PC-3 (cell line): ENCODE measurements around the gene DIO1. TPM values are rescaled to one million over a fixed set of nuclear protein-coding genes. Genes with fewer than 3 reads are reported as not detected.

Source experiments
- ATAC-seq: fragments of 200-7000 bp; cut with Tn5 transposase; 2 replicates; pipeline ENCODE4 v1.9.1; 2020; ENCODE audit warnings: mild to moderate bottlenecking, moderate library complexity
- BruUV-seq: library from RNA; stranded (reverse); fragments of 400-500 nt; replicated peaks from 2 replicates; lab custom pipeline; 2021; lab: Mats Ljungman, UMichigan
- CTCF ChIA-PET: fragments of 300-600 bp; sonication (Branson Sonifier 250); formaldehyde crosslinking; loops from one replicate; lab custom pipeline; 2022; ENCODE audit warnings: antibody characterized with exemption; lab: Charles Lee
- POLR2A ChIA-PET: fragments of 300-600 bp; sonication (Branson Sonifier 250); formaldehyde crosslinking; loops from one replicate; lab custom pipeline; 2022; ENCODE audit warnings: antibody characterized with exemption; ENCODE audit not compliant: unreplicated experiment; lab: Charles Lee
- DNase-seq: peaks from one replicate; pipeline ENCODE4 v3.0.0-alpha.2; 2015
- H2AFZ ChIP-seq: fragments of 300-600 bp; sonication (generic); 2 replicates; pipeline ENCODE4 v1.6.0; 2016; ENCODE audit warnings: antibody characterized with exemption, low read length
- H3F3A ChIP-seq: fragments of 300-600 bp; sonication (generic); one replicate; pipeline ENCODE4 v1.6.0; 2017; ENCODE audit warnings: antibody characterized with exemption, low read length, control low read depth, mild to moderate bottlenecking; ENCODE audit not compliant: unreplicated experiment
- H3K27ac ChIP-seq: fragments of 300-600 bp; sonication (generic); 2 replicates; pipeline ENCODE4 v1.5.1; 2016; ENCODE audit warnings: mild to moderate bottlenecking, low read length
- H3K27me3 ChIP-seq: fragments of 300-600 bp; sonication (generic); 2 replicates; pipeline ENCODE4 v1.6.1; 2016; ENCODE audit warnings: low read length, mixed read lengths
- H3K36me3 ChIP-seq: fragments of 300-600 bp; sonication (generic); 2 replicates; pipeline ENCODE4 v1.6.1; 2016; ENCODE audit warnings: low read depth, mixed run types, low read length, mixed read lengths
- H3K4me1 ChIP-seq: fragments of 300-600 bp; sonication (generic); 2 replicates; pipeline ENCODE4 v1.5.1; 2016; ENCODE audit warnings: low read length; ENCODE audit not compliant: insufficient read depth
- H3K4me2 ChIP-seq: fragments of 300-600 bp; sonication (generic); 2 replicates; pipeline ENCODE4 v1.6.0; 2016; ENCODE audit warnings: low read length
- H3K4me3 ChIP-seq: fragments of 300-600 bp; sonication (generic); 2 replicates; pipeline ENCODE4 v1.5.1; 2016; ENCODE audit warnings: mild to moderate bottlenecking, low read length, mixed read lengths
- H3K79me2 ChIP-seq: fragments of 300-600 bp; sonication (generic); 2 replicates; pipeline ENCODE4 v1.6.1; 2017; ENCODE audit warnings: low read length, mixed read lengths
- H3K9ac ChIP-seq: fragments of 300-600 bp; sonication (generic); 2 replicates; pipeline ENCODE4 v1.6.0; 2016; ENCODE audit warnings: mild to moderate bottlenecking, low read length
- H3K9me2 ChIP-seq: fragments of 300-600 bp; sonication (generic); replicated peaks from 2 replicates; pipeline ENCODE4 v1.6.1; 2016; ENCODE audit warnings: mixed run types, low read length, mixed read lengths
- H3K9me3 ChIP-seq: fragments of 300-600 bp; sonication (generic); 2 replicates; pipeline ENCODE4 v1.6.1; 2016; ENCODE audit warnings: low read length, mixed read lengths
- H4K20me1 ChIP-seq: fragments of 300-600 bp; sonication (generic); 2 replicates; pipeline ENCODE4 v1.6.1; 2016; ENCODE audit warnings: low read length, mixed read lengths
- CTCF ChIP-seq: fragments of 300-600 bp; sonication (generic); conservative IDR thresholded peaks from 2 replicates; pipeline ENCODE4 v1.5.1; 2017; ENCODE audit warnings: antibody characterized with exemption, low read depth, mild to moderate bottlenecking, low read length
- EZH2 ChIP-seq: fragments of 300-600 bp; sonication (generic); IDR thresholded peaks from one replicate; pipeline ENCODE4 v1.6.1; 2017; ENCODE audit warnings: antibody characterized with exemption, mild to moderate bottlenecking, low read length; ENCODE audit not compliant: unreplicated experiment
- EZH2phosphoT487 ChIP-seq: fragments of 300-600 bp; sonication (generic); IDR thresholded peaks from 2 replicates; pipeline ENCODE4 v1.6.1; 2018; ENCODE audit warnings: mild to moderate bottlenecking, antibody characterized with exemption, low read length, borderline replicate concordance
- intact Hi-C: fragments of 100-400 bp; cut with micrococcal nuclease; formaldehyde crosslinking; loops from 2 replicates; pipeline ENCODE4 v1.9.0; 2023
- total RNA-seq: library from RNA; depleted of rRNA; stranded (reverse); fragments of >200 nt; gene quantifications from 2 replicates; pipeline ENCODE4 v1.2.3, GENCODE V29; 2014

Gene DIO1
- total RNA-seq, 1 experiment from 2014 or later: not detected

GRCh38 chr1:53891678-53892077 is 2.3 kb upstream of the DIO1 start:
- Histone ChIP-seq H3K4me2 (no peak overlapping the region), H3K27me3 (no peaks in the 10 kb centered on the region), H3K9me2 (no peaks in the 10 kb centered on the region), H3K36me3 (no peaks in the 10 kb centered on the region), H3K9me3 (no peaks in the 10 kb centered on the region), H3K79me2 (0 out of 2 replicates have a peak, but pooled peaks cover 3% of the 10 kb centered on the region), H3K4me1 (peaks cover 21% of the 10 kb centered on the region), H3F3A (no peaks in the 10 kb centered on the region), H3K4me3 (no peak overlapping the region), H3K27ac (no peak overlapping the region), H2AFZ (no peak overlapping the region), H4K20me1 (no peaks in the 10 kb centered on the region), H3K9ac (no peak overlapping the region)
- ChIA-PET POLR2A (no interaction called here), CTCF (no interaction called here)
- intact Hi-C loops: loop anchor here (2.0 kb wide), 1 partner anchor 53 kb away; the partner anchor contains the start of gene IFT25
- no peak for ATAC-seq
- DNase-seq: no peak
- BruUV-seq: no TSS peak
- no peak for TF ChIP-seq CTCF
- no peak for TF ChIP-seq EZH2
- TF ChIP-seq EZH2phosphoT487: no peak

DNA sequence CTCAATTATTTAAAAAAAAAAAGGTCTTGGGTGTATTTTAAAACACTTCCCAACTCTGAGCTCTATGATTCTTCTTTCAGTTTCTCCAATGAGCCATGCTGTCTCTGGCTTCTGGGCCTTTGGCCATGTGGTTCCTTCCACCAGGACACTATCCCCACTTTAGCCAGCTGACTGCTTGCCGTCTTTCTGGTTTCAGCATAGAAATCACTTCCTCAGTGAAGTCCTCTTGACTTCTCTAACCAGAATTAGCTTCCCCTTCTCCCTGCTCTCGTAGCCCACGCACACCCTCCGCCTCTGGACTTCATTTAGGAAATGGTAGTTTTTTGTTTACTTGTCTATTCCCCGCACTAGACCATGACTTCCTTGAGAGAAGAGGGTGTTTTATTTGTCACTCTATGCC is 1.1 kb upstream of the DIO1 start:
- Histone ChIP-seq H3K27me3 (no peaks in the 10 kb centered on the region), H3K9me3 (no peaks in the 10 kb centered on the region), H3K4me1 (peaks cover 26% of the 10 kb centered on the region), H3K9me2 (no peaks in the 10 kb centered on the region), H3K27ac (no peak overlapping the region), H2AFZ (no peak overlapping the region), H3K4me2 (no peak overlapping the region), H4K20me1 (no peaks in the 10 kb centered on the region), H3K79me2 (0 out of 2 replicates have a peak, but pooled peaks cover 3% of the 10 kb centered on the region), H3K4me3 (no peak overlapping the region), H3K9ac (no peak overlapping the region), H3K36me3 (no peaks in the 10 kb centered on the region), H3F3A (no peaks in the 10 kb centered on the region)
- intact Hi-C loops: no loop called here
- no peak for ATAC-seq
- ChIA-PET POLR2A (no interaction called here), CTCF (no interaction called here)
- no TSS peak for BruUV-seq
- DNase-seq: no peak
- TF ChIP-seq EZH2phosphoT487 (no peak), EZH2 (no peak)

DNA sequence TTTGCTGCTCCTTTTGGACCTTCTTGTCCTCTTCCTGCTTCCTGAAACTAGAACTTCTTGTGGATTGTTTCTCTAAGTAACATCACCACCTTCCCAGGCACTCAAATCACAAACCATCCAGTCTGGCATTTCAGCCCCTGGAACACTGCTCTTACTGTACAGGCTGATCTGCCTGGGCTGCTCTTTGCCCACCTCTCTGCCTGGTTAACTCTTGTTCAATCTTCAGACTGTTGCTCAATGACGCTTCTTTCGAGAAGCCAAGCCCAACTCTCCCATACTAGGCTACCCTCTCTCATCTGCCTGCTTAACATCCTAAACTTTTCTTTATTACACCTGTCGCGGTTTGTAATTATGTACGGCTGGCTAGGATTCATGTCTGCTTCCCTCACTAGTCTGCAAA is 657 bp downstream of the DIO1 start:
- Histone ChIP-seq H4K20me1 (no peaks in the 10 kb centered on the region), H3K9me3 (no peaks in the 10 kb centered on the region), H3K9ac (no peak overlapping the region), H2AFZ (no peak overlapping the region), H3K4me2 (no peak overlapping the region), H3K36me3 (no peaks in the 10 kb centered on the region), H3K27ac (no peak overlapping the region), H3K4me3 (no peak overlapping the region), H3K27me3 (no peaks in the 10 kb centered on the region), H3F3A (no peaks in the 10 kb centered on the region), H3K4me1 (peaks cover 31% of the 10 kb centered on the region), H3K79me2 (no peaks in the 10 kb centered on the region), H3K9me2 (no peaks in the 10 kb centered on the region)
- TF ChIP-seq EZH2: no peak
- no peak for TF ChIP-seq EZH2phosphoT487
- TF ChIP-seq CTCF: no peak
- ChIA-PET POLR2A (no interaction called here), CTCF (no interaction called here)
- ATAC-seq (no peak), DNase-seq (no peak)
- BruUV-seq: no TSS peak
- intact Hi-C loops: no loop called here
